Activated CD8-positive, alpha-beta memory T cell treated with anti-CD3 and anti-CD28 coated beads, Interleukin-2, amount 50 U/mL, for 48 hours (primary cell): Measurements from ENCODE around the gene NKAIN1.
A peak's percentile ranks its signal among the peaks of the same experiment; 100 is the strongest.
"Not testable (repeated sequence)": the region's sequence is repeated elsewhere in the genome, so short reads cannot be mapped to it uniquely, and the experiment has no call there.

Source experiments
- DNase-seq: peaks from one replicate; pipeline ENCODE4 v3.0.0-alpha.2; 2020

The NKAIN1 gene

GRCh38 chr1:31191281-31191680 lies 48.4 kb downstream of the NKAIN1 start:
- no peak for DNase-seq

GRCh38 chr1:31189696-31190674 lies 49.7 kb downstream of the NKAIN1 start:
- no peak for DNase-seq

- DNase-seq = no peak
These were observed 55.6 kb downstream of the NKAIN1 start for GRCh38 chr1:31183927-31184554.

GRCh38 chr1:31183126-31183525 lies 56.6 kb downstream of the NKAIN1 start:
- DNase-seq = no peak

- DNase-seq = peak; percentile 83
These were observed 57.3 kb downstream of the NKAIN1 start for GRCh38 chr1:31182352-31182751.

- peak; percentile 87 for DNase-seq
These were observed 58.0 kb downstream of the NKAIN1 start for GRCh38 chr1:31181515-31182343.

- DNase-seq = no peak
These were observed 59.3 kb downstream of the NKAIN1 start for GRCh38 chr1:31180338-31180737.

- DNase-seq = not testable (repeated sequence)
These were observed 63.4 kb downstream of the NKAIN1 start for GRCh38 chr1:31176291-31176690.

- DNase-seq = no peak
These were observed 69.3 kb downstream of the NKAIN1 start for GRCh38 chr1:31170486-31170735.

GRCh38 chr1:31166462-31166861 lies 73.2 kb downstream of the NKAIN1 start:
- DNase-seq = no peak

- no peak for DNase-seq
These were observed 75.4 kb downstream of the NKAIN1 start for GRCh38 chr1:31164291-31164690.

GRCh38 chr1:31163866-31164265 lies 75.8 kb downstream of the NKAIN1 start:
- no peak for DNase-seq

GRCh38 chr1:31161571-31161970 lies 78.1 kb downstream of the NKAIN1 start:
- DNase-seq = no peak

- DNase-seq = no peak
These were observed 79.6 kb downstream of the NKAIN1 start for GRCh38 chr1:31159869-31160611.

- DNase-seq = no peak
These were observed 80.4 kb downstream of the NKAIN1 start for GRCh38 chr1:31159323-31159722.

- peak; percentile 88 for DNase-seq
These were observed 84.4 kb downstream of the NKAIN1 start for GRCh38 chr1:31155216-31155806.

GRCh38 chr1:31154632-31155215 lies 85.0 kb downstream of the NKAIN1 start:
- peak; percentile 89 for DNase-seq

GRCh38 chr1:31154000-31154631 lies 85.6 kb downstream of the NKAIN1 start:
- DNase-seq = no peak

- no peak for DNase-seq
These were observed 86.3 kb downstream of the NKAIN1 start for GRCh38 chr1:31153423-31153822.

GRCh38 chr1:31152181-31152795 lies 87.4 kb downstream of the NKAIN1 start:
- DNase-seq = no peak

GRCh38 chr1:31151402-31151801 lies 88.3 kb downstream of the NKAIN1 start:
- no peak for DNase-seq
